GM18907 (cell line): Measurements from ENCODE around the gene WSB2.
"Not testable (repeated sequence)": the region's sequence is repeated elsewhere in the genome, so short reads cannot be mapped to it uniquely, and the experiment has no call there.

Experiments used
- ATAC-seq: cut with Tn5 transposase; IDR thresholded peaks from one replicate; pipeline ENCODE4 v1.9.1; 2021; ENCODE audit warnings: mild to moderate bottlenecking, moderate library complexity; ENCODE audit not compliant: unreplicated experiment

The WSB2 gene

DNA sequence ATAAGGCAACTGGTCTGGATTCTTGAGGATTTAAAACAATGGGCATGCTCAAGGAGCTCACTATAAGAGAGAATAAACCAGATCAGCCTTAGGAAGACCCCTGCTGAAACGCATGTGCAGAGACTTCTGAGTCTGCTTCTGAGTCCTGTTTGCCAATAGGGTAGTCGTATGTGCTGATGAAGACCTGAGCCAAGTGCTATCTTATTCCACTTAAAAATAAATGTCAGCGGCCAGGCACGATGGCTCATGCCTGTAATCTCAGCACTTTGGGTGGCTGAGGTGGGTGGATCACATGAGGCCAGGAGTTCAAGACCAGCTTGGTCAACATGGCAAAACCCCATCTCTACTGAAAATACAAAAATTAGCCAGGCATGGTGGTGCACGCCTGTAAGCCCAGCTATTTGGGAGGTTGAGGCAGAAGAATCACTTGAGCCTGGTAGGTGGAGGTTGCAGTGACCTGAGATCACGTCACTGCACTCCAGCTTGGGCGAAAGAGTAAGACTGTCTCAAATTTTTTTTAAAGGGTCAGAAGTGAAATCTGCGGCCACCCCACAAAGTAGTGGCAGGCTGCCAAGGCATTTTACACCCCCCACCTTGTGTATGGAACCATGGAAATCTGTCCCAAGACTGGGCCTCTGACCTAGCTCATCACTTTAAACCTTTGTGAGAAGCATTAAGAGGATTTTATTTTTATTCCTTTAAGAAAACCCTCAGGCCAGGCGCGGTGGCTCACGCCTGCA is 24.1 kb downstream of the WSB2 start:
- ATAC-seq = no peak

DNA sequence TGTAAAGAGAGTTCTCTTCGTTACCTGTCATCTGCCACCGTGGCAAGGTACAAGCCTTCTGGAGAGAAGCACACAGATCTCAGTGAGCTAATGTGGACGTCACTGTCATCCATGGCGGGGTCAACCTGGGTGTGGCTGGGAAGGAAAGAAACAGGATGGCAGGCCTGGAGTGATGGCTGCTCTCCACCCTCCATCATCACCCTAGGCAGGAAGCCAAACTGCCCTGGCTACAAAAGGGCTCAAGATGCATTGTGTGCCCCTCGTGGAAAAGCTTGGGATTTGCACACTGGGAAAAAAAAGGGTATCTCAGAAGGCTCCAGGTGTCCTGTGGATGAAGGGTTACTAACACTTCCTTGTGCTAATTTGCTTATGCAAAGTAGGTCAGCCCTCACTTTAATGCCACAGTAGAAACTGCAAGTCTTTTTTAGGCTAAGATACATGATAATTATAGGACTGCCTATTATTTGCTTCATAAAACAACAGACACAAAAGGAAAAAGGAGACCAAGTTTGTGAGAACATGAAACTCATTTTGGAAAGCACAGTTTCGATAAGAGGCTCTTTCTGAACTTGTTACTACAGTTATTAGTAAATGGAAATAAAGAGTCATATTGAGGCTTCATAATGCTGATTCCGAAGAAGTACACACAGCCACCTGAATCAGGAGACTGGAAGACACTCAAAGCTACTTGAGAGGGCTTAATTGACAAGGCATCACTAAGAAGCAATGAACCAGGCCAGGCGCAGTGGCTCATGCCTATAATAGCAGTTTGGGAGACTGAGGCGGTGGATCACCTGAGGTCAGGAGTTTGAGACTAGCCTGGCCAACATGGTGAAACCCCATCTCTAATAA is 25.6 kb downstream of the WSB2 start:
- ATAC-seq = peak; percentile 76

DNA sequence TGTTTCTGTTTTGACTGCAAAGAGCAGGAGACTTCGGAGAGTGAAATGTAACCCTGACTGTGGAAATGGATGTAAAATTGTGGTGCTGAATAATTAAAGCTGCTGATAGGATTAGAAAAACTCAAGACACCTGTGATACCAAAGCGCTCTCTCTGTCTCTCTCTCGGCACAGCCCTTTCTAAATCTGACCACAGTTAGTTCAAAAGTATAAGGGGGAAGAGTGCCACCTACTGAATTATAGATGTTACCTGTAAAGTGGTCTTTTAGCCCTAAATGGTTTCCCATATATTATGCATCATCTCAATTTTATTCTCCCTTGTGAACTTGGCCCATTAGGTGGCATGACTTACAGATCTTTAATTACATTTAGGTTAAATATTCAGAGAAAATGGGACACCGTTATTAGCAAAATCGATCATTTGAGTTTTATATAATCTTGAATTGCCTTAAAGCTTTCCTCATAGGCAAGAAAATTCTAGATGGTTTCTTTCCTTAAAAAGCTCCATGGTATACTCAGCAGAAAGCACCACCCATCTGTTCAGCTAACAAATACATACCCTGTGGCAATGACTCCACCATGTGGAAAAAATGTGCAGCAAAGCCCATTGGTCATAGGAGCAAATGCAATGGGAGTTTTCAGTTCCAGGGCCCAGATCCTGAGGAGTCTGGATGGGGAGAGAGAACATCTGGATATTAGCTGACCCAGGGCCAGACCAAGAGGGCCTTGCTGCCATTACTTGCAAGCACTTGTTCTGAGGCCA is 26.4 kb downstream of the WSB2 start:
- no peak for ATAC-seq

- no peak for ATAC-seq
These were observed 27.1 kb downstream of the WSB2 start for GRCh38 chr12:118033902-118034301.

DNA sequence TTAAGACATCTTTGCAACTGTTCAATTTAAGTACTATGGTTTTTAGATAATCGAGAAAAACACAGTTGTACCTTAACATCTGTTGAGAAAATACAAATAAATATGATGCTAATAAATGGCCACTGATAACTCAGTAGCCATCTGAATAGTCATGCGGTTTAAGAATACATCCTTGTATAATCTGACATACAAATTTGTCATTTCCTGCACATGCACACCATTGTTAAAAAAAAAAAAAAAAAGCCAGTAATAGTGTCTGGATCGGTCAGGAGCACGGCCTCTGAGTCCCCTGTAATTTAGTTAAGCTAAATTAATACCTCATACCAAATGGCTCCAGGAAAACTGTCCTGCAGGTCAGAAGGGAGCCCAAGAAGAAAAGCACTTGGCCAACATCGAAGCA is 27.7 kb downstream of the WSB2 start:
- ATAC-seq = no peak

DNA sequence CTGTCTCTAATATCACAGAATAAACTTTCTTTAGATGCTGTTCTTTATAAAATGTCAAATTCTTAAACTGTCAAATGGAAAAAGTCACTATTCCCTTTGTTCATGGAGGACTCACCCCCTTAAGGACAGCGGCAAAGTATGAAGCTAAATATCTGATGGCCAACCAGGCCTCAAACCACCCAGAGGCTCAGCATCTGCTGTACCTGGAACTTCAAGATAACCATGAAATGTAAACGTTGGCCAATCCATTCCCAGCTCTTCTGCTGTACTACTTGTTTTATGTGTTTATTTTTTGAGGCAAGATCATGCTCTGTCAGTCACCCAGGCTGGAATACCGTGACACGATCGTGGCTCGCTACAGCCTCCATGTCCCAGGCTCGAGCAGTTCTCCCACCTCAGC is 28.8 kb downstream of the WSB2 start:
- no peak for ATAC-seq

- no peak for ATAC-seq
These were observed 31.8 kb downstream of the WSB2 start for GRCh38 chr12:118029166-118029565.

DNA sequence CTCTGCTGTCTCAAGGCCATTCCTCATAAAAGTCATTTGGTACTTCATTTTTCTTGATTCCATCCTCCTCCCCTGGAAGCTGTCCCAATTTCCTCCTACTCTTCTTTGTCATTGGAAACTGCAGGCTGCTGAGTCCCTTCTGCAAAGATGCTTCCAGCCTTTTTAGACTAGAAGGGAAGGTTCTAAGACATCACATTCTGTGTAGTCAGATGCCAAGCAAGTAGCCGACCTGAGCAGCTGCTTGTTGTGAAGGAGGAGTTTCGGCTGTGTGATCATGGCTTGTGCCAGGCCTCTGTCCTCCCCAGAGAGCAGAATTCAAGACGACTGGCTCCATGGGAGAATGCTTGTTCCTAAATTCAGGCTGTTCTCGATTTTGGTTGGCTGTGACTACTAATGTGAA is 35.8 kb downstream of the WSB2 start:
- no peak for ATAC-seq

- no peak for ATAC-seq
These were observed 37.6 kb downstream of the WSB2 start for GRCh38 chr12:118023301-118023860.

GRCh38 chr12:118022728-118023109 is 38.3 kb downstream of the WSB2 start:
- no peak for ATAC-seq

- not testable (repeated sequence) for ATAC-seq
These were observed 38.8 kb downstream of the WSB2 start for GRCh38 chr12:118022097-118022727.

- no peak for ATAC-seq
These were observed 40.9 kb downstream of the WSB2 start for GRCh38 chr12:118020036-118020435.

DNA sequence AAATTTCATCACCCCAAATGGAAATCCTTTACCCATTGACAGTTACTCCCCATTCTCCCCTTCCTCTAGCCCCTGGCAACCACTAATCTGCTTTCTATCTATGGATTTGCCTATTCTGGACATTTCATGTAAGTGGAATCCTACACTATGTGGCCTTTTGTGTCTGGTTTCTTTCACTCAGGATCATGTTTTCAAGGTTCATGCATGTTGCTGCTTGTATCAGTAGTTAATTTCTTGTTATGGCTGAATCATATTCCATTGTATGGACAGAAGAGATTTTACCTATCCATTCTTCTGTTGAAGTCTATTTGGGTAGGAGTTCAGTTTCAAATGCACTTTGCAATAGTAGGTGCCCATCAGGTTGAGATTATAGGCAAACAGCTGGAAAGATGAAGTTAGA is 43.1 kb downstream of the WSB2 start:
- ATAC-seq = no peak

DNA sequence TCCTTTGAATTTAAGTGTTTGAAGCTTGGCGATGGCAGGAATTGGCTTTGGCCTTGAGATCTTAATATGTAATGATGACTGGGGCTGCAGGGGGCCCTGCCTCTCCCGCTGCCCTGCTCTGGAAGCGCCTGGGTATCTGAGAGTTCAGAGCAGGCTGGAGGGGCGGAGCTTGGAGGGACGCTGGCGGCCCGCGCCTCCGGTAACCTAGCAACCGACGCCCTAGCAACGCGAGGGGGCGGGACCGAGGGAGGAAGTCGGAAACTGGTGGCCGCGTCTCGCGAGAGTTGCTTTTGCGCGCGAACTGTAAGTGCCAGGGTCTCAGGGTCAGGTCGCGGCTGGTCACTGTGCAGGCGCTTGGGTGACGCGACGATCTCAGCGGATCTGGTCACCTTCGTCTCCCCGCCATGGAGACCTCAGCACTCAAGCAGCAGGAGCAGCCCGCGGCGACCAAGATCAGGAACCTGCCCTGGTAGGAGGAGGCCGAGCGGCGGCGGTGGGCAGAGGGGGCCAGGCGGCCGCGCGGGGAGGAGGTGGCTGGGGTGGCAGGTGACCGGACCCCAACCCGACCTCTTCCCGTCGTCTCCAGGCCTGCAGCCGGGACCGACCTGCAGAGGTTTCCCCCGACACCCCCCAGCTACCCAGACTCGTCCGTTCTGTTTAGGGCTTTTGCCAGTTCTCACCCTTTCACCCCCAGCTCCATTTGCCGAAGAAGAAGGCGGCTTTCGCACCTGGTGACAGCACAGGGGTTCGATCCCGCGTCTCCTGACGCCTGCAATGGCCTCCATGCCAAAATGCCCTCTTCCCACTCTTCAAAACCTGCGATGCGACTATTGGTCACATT is 44.3 kb downstream of the WSB2 start, which contains the start of gene RFC5:
Gene RFC5, plus strand, starts transcription at position 280 of the 841 bp plus-strand sequence. Its CDS starts 125 bp downstream, at position 405.
- peak; percentile 96 for ATAC-seq

DNA sequence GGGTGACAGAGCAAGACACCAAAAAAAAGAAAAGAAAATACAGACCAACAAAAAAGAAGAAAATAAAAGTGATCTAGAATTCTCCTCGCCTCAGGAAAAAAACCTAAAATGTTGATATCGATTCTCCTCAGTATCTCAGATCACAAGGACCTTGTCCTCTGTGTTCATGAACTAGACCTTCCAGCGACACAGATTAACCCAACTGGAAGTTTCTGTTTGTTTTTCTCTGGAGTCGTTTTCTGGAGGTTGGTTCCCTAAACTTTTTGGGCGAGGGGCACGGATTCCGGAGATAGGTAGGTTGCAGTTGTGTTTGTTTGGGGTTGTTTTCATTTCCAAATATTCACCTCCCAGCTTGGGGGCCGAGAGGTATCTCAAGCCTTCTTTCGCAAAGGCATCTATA is 45.0 kb downstream of the WSB2 start:
- no peak for ATAC-seq

DNA sequence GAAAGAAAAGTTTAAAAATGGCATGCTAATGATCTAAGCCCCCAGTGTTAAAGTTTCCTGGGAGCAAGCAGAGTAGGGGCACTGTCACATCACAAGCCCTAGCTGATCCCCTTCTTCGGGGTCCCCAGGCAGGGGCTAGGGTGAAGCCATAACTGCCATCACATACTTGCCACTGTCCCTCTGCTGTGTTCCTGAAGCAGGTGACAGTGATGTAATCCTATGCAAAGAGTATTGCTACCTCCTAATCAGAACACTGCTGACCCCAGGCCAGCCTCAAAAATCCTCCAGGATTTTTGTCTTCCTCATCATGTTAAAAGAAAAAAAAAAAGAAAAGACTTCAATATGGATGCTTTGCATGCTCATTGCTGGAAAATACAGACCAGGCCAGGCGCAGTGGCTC is 45.7 kb downstream of the WSB2 start:
- ATAC-seq = no peak

DNA sequence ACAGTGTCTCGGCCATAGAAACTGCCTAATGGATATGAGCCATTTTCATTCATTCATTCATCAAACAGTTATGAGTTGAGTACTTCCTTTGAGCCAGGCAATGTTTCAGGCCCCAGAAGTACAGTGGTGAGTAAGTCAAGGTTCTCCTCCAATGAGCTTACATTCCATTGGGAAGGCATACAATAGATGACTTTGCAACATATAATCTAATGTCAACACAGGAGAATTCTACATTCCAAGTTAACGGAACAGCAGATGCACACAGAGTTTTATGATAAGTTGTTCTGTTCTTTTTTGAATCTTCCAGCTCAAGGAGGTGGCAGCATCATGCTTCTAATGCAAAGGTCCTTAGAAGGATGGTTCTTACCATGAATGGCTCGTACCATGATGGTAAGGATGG is 47.7 kb downstream of the WSB2 start:
- no peak for ATAC-seq

DNA sequence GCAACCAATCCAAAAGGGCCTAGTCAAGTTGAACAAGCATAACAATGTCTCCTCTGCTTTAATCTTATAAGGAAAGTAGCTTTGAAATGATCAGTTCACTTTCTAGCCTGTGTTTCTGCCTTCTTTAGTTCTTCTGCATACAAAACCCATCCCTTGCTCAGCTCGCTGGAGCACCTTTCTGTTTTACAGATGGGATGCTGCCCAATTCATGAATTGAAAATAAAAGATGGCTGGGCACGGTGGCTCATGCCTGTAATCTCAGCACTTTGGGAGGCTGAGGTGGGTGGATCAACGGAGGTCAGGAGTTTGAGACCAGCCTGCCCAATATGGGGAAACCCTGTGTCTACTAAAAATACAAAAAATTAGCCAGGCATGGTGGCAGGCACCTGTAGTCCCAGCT is 49.0 kb downstream of the WSB2 start:
- ATAC-seq = no peak

GRCh38 chr12:118011377-118011776 is 49.6 kb downstream of the WSB2 start:
- no peak for ATAC-seq

DNA sequence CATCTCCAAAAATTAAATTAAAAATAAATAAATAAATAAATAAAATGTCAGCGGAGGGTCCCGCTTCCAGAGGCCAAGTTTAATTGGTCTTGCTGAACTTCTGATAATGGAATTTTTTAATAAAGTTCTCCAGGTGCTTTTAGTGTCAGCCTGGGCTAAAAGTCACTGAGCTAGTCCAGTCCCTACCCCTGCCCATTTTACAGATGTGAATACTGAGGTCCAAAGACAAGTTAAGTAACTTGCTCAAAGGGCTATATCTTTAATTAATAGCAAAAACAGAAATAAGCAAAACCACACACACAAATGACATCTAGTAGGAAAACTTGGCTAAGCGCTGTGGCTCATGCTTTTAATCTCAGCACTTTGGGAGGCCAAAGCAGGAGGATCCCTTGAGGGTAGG is 50.1 kb downstream of the WSB2 start:
- no peak for ATAC-seq
